ENCODE measurements around the gene SERPINB1. TPM values are rescaled to one million over a fixed set of nuclear protein-coding genes. Genes with fewer than 3 reads are reported as not detected.

SERPINB1 gene
- total and polyA plus RNA-seq, 2 experiments from 2014 or later, result 5.6 to 6.5 TPM

DNA sequence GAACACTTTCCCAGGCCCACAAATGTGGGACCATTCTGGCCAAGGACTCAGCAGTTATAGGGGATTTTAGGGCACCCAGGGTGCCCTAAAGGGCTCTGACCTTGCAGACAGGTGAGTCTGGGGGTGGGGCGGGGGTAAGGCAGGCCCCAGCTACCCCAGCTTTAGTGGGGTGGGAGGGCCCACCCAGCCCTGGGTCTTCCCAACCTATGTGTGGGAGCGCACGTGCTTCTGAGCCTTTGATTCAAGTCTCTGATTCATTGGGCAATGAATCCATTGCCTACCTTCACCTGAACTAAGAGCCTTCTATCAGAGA lies 958 bp downstream of the SERPINB1 start (continued):
- TF ChIP-seq, protein P1, sequence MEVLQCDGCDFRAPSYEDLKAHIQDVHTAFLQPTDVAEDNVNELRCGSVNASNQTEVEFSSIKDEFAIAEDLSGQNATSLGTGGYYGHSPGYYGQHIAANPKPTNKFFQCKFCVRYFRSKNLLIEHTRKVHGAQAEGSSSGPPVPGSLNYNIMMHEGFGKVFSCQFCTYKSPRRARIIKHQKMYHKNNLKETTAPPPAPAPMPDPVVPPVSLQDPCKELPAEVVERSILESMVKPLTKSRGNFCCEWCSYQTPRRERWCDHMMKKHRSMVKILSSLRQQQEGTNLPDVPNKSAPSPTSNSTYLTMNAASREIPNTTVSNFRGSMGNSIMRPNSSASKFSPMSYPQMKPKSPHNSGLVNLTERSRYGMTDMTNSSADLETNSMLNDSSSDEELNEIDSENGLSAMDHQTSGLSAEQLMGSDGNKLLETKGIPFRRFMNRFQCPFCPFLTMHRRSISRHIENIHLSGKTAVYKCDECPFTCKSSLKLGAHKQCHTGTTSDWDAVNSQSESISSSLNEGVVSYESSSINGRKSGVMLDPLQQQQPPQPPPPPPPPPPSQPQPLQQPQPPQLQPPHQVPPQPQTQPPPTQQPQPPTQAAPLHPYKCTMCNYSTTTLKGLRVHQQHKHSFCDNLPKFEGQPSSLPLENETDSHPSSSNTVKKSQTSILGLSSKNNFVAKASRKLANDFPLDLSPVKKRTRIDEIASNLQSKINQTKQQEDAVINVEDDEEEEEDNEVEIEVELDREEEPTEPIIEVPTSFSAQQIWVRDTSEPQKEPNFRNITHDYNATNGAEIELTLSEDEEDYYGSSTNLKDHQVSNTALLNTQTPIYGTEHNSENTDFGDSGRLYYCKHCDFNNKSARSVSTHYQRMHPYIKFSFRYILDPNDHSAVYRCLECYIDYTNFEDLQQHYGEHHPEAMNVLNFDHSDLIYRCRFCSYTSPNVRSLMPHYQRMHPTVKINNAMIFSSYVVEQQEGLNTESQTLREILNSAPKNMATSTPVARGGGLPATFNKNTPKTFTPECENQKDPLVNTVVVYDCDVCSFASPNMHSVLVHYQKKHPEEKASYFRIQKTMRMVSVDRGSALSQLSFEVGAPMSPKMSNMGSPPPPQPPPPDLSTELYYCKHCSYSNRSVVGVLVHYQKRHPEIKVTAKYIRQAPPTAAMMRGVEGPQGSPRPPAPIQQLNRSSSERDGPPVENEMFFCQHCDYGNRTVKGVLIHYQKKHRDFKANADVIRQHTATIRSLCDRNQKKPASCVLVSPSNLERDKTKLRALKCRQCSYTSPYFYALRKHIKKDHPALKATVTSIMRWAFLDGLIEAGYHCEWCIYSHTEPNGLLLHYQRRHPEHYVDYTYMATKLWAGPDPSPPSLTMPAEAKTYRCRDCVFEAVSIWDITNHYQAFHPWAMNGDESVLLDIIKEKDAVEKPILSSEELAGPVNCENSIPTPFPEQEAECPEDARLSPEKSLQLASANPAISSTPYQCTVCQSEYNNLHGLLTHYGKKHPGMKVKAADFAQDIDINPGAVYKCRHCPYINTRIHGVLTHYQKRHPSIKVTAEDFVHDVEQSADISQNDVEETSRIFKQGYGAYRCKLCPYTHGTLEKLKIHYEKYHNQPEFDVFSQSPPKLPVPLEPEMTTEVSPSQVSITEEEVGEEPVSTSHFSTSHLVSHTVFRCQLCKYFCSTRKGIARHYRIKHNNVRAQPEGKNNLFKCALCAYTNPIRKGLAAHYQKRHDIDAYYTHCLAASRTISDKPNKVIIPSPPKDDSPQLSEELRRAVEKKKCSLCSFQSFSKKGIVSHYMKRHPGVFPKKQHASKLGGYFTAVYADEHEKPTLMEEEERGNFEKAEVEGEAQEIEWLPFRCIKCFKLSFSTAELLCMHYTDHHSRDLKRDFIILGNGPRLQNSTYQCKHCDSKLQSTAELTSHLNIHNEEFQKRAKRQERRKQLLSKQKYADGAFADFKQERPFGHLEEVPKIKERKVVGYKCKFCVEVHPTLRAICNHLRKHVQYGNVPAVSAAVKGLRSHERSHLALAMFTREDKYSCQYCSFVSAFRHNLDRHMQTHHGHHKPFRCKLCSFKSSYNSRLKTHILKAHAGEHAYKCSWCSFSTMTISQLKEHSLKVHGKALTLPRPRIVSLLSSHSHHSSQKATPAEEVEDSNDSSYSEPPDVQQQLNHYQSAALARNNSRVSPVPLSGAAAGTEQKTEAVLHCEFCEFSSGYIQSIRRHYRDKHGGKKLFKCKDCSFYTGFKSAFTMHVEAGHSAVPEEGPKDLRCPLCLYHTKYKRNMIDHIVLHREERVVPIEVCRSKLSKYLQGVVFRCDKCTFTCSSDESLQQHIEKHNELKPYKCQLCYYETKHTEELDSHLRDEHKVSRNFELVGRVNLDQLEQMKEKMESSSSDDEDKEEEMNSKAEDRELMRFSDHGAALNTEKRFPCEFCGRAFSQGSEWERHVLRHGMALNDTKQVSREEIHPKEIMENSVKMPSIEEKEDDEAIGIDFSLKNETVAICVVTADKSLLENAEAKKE (CRISPR knock-in tag; IDR thresholded peaks at IDR 0.05), result no peak
- TF ChIP-seq ZNF114 (CRISPR knock-in tag; IDR thresholded peaks at IDR 0.05), result no peak
- no peak for TF ChIP-seq EZH2 (IDR thresholded peaks at IDR 0.05; ENCODE audit: low read depth, unreplicated experiment)
- no peak for TF ChIP-seq ZNF331 (CRISPR knock-in tag; IDR thresholded peaks at IDR 0.05; ENCODE audit: low read depth)
- TF ChIP-seq CTCF (conservative IDR thresholded peaks at IDR 0.05; ENCODE audit: low read depth in 2 of 2), result no peak
- TF ChIP-seq, protein P2, sequence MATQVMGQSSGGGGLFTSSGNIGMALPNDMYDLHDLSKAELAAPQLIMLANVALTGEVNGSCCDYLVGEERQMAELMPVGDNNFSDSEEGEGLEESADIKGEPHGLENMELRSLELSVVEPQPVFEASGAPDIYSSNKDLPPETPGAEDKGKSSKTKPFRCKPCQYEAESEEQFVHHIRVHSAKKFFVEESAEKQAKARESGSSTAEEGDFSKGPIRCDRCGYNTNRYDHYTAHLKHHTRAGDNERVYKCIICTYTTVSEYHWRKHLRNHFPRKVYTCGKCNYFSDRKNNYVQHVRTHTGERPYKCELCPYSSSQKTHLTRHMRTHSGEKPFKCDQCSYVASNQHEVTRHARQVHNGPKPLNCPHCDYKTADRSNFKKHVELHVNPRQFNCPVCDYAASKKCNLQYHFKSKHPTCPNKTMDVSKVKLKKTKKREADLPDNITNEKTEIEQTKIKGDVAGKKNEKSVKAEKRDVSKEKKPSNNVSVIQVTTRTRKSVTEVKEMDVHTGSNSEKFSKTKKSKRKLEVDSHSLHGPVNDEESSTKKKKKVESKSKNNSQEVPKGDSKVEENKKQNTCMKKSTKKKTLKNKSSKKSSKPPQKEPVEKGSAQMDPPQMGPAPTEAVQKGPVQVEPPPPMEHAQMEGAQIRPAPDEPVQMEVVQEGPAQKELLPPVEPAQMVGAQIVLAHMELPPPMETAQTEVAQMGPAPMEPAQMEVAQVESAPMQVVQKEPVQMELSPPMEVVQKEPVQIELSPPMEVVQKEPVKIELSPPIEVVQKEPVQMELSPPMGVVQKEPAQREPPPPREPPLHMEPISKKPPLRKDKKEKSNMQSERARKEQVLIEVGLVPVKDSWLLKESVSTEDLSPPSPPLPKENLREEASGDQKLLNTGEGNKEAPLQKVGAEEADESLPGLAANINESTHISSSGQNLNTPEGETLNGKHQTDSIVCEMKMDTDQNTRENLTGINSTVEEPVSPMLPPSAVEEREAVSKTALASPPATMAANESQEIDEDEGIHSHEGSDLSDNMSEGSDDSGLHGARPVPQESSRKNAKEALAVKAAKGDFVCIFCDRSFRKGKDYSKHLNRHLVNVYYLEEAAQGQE (IDR thresholded peaks at IDR 0.05; ENCODE audit: unreplicated experiment), result no peak
- no peak for TF ChIP-seq POLR2AphosphoS5 (IDR thresholded peaks at IDR 0.05; ENCODE audit: low read depth)

All from GM23338 (cell line).